ENCODE results near the gene PCMTD2. TPM values are rescaled to one million over a fixed set of nuclear protein-coding genes. Genes with fewer than 3 reads are reported as not detected.

The PCMTD2 gene
- total RNA-seq, 2 experiments from 2014 or later = 68.5 to 76.5 TPM

DNA sequence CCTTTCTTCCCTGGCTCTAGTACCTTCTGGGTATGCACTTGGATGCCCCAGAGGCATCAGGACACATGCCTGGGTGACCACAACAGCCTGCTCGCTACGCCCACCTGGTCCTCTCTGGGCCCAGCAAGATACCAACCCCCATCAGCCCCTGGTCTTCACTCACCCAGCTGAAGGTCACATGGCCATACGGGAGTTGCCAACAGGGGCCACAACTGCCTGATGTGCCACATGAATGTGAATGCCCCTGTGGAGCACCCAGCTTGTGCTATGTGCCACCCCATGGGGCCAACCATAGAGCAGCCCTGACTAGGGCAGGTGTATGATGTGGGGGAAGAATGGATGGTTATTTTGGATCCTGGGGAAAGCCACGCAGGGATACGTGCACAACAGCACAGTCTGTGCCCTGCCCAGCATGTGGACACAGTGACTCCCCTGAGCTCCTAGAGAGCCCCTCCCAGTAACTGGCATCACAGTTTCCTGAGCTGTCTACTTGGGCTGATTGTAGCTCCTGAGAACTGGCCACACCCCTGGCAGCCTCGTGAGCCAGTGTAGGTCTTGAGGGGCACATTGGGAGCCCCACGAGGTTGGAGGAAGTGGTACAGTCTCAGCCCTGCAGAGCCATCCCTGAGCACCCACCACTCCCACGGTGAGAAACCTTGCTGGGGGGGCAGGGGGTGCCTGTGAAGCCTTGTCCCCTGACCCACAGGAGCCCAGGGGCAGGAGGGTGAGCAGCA, 10.5 kb upstream of the PCMTD2 start:
- peaks cover 21% of the 10 kb centered on the region for H3K27me3 Mint-ChIP-seq
- Histone ChIP-seq H3K9me3 (ENCODE audit: control insufficient read depth in 1 of 2, insufficient read depth in 1 of 2, low read length in 2 of 2) (no peaks in the 10 kb centered on the region), H3K27ac (ENCODE audit: low read depth in 1 of 2, low read length in 2 of 2) (no peak overlapping the region), H3K4me1 (ENCODE audit: insufficient read depth, low read length) (peaks cover 7% of the 10 kb centered on the region), H3K36me3 (ENCODE audit: insufficient read depth, low read length) (no peaks in the 10 kb centered on the region), H3K4me3 (ENCODE audit: low read length) (no peak overlapping the region), H3K27me3 (ENCODE audit: control insufficient read depth in 1 of 2, insufficient read depth in 2 of 2, low read length in 2 of 2) (peaks cover 7 to 11% of the 10 kb centered on the region in 2 experiments)
- ChIA-PET CTCF (no interaction called here), POLR2A (interaction anchor here (1.8 kb wide), 1 partner anchor 11 kb away, joined by 7 read pairs; the partner anchor contains the start of gene PCMTD2)
- ATAC-seq (ENCODE audit: poor library complexity) (peak; percentile 37), DNase-seq (peak in 1 of 14 experiments; percentile 29)
- H3K27ac Mint-ChIP-seq = no peak overlapping the region
- no peaks in the 10 kb centered on the region for H3K4me1 Mint-ChIP-seq (ENCODE audit: low read depth)
- H3K36me3 Mint-ChIP-seq (ENCODE audit: low read depth) = no peaks in the 10 kb centered on the region
- H3K4me3 Mint-ChIP-seq = no peak overlapping the region
- TF ChIP-seq, protein P1, sequence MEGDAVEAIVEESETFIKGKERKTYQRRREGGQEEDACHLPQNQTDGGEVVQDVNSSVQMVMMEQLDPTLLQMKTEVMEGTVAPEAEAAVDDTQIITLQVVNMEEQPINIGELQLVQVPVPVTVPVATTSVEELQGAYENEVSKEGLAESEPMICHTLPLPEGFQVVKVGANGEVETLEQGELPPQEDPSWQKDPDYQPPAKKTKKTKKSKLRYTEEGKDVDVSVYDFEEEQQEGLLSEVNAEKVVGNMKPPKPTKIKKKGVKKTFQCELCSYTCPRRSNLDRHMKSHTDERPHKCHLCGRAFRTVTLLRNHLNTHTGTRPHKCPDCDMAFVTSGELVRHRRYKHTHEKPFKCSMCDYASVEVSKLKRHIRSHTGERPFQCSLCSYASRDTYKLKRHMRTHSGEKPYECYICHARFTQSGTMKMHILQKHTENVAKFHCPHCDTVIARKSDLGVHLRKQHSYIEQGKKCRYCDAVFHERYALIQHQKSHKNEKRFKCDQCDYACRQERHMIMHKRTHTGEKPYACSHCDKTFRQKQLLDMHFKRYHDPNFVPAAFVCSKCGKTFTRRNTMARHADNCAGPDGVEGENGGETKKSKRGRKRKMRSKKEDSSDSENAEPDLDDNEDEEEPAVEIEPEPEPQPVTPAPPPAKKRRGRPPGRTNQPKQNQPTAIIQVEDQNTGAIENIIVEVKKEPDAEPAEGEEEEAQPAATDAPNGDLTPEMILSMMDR (IDR thresholded peaks at IDR 0.05) = no peak
- no peaks in the 10 kb centered on the region for H3K9me3 Mint-ChIP-seq
- intact Hi-C loops (cut with DNase I, micrococcal nuclease) = no loop called here

DNA sequence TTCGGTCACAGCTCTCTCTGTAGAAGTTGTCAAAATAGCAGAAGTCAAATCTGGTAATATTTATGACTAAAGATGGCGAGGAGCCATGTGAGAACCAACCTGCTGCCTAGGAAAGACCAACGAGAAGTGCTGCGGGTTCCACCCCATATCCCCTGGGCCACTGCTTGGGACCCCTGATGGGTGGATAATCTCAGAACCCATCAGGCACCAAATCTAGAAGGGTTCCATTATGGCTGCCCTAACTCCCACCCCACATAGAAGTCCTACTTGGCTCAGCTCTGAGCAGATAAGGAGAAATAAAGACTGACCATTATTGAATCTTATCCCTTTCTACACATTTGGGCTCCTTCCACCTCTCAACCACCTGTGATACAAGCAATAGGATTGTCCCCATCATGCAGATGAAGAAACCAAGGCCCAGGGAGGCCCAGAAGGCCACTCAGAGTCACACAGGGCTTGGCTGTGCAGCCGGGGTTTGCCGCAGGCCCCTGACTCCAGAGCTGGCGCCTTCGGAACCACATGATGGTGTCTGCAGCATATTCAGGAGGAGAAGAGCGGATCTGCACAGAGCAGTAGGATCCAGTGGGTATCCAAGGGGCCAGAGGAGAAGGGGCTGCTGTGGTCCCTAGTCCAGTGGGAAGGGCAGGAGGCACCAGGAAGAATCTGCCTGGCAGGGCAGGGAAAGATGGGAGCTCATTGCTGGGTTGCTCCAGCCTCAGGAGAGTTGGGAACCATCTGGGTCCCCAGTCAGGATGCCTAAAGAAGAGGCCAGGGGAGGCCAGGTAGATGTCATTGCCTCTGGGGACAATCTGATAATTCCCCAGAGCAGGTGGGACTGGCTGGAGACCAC, 9.6 kb upstream of the PCMTD2 start:
- CTCF ChIA-PET = no interaction called here
- H3K4me1 Mint-ChIP-seq (ENCODE audit: low read depth) = no peaks in the 10 kb centered on the region
- ATAC-seq (ENCODE audit: poor library complexity) = no peak

DNA sequence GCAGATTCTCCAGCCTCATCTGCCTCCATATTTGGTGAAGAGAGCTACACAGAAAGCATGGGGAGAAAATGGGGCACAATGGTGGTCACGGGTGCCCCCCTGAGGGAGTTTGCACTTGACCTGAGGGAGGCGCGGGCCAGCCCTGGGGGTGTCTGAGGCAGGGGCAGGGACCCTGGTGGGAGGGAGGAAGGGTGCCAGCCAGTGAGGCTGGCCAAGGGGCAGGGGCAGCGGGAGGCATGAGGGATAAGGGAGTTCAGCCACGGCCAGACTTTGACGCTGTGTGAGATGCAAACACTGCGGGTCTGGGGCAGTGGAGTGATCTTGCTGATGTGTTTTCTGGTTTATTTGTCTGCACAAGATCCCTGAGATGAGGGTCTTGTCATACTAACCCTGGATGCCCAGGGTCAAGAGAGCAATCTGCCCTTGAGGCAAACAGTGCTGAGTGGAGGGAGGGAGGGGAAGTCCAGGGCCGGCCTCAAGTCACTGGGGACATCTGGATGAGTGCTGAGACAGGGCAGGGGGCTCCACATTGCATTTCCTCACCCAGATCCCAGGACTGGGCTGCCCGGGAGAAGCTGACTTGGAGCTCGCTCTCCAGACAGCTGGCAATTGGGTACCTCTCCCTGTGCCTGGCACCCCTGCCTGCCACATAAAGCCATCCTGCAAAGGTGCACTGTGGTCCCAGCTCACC, 8.8 kb upstream of the PCMTD2 start:
- no peak overlapping the region for H3K4me3 Mint-ChIP-seq
- H3K27me3 Mint-ChIP-seq = peaks cover 21% of the 10 kb centered on the region
- no peak for DNase-seq
- no peaks in the 10 kb centered on the region for H3K36me3 ChIP-seq (ENCODE audit: insufficient read depth, low read length)
- TF ChIP-seq, protein P1 (IDR thresholded peaks at IDR 0.05) = no peak
- no peak overlapping the region for H3K4me3 ChIP-seq (ENCODE audit: low read length)
- no peaks in the 10 kb centered on the region for H3K9me3 ChIP-seq (ENCODE audit: control insufficient read depth in 1 of 2, insufficient read depth in 1 of 2, low read length in 2 of 2)
- CTCF ChIA-PET = no interaction called here
- intact Hi-C loops (cut with DNase I, micrococcal nuclease) = no loop called here
- no peaks in the 10 kb centered on the region for H3K36me3 Mint-ChIP-seq (ENCODE audit: low read depth)
- H3K4me1 Mint-ChIP-seq (ENCODE audit: low read depth) = no peaks in the 10 kb centered on the region
- no peak overlapping the region for H3K27ac ChIP-seq (ENCODE audit: low read depth in 1 of 2, low read length in 2 of 2)
- H3K27me3 ChIP-seq (ENCODE audit: control insufficient read depth in 1 of 2, insufficient read depth in 2 of 2, low read length in 2 of 2) = peaks cover 7 to 11% of the 10 kb centered on the region in 2 experiments
- peaks cover 7% of the 10 kb centered on the region for H3K4me1 ChIP-seq (ENCODE audit: insufficient read depth, low read length)
- H3K27ac Mint-ChIP-seq = no peak overlapping the region
- no peak for ATAC-seq (ENCODE audit: poor library complexity)
- no peaks in the 10 kb centered on the region for H3K9me3 Mint-ChIP-seq
- POLR2A ChIA-PET = interaction anchor here (1.8 kb wide), 1 partner anchor 9 kb away, joined by 7 read pairs; the partner anchor contains the start of gene PCMTD2

More for the DNA sequence above, 9.6 kb upstream of the PCMTD2 start:
- no peak for DNase-seq
- peaks cover 21% of the 10 kb centered on the region for H3K27me3 Mint-ChIP-seq
- TF ChIP-seq, protein P1 (IDR thresholded peaks at IDR 0.05) = no peak
- H3K9me3 Mint-ChIP-seq = no peaks in the 10 kb centered on the region
- Histone ChIP-seq H3K27ac (ENCODE audit: low read depth in 1 of 2, low read length in 2 of 2) (no peak overlapping the region), H3K4me3 (ENCODE audit: low read length) (no peak overlapping the region), H3K4me1 (ENCODE audit: insufficient read depth, low read length) (peaks cover 7% of the 10 kb centered on the region), H3K27me3 (ENCODE audit: control insufficient read depth in 1 of 2, insufficient read depth in 2 of 2, low read length in 2 of 2) (peaks cover 7 to 11% of the 10 kb centered on the region in 2 experiments), H3K9me3 (ENCODE audit: control insufficient read depth in 1 of 2, insufficient read depth in 1 of 2, low read length in 2 of 2) (no peaks in the 10 kb centered on the region), H3K36me3 (ENCODE audit: insufficient read depth, low read length) (no peaks in the 10 kb centered on the region)
- POLR2A ChIA-PET = interaction anchor here (1.8 kb wide), 1 partner anchor 10 kb away, joined by 7 read pairs; the partner anchor contains the start of gene PCMTD2
- H3K27ac Mint-ChIP-seq = no peak overlapping the region
- H3K4me3 Mint-ChIP-seq = no peak overlapping the region
- intact Hi-C loops (cut with DNase I, micrococcal nuclease) = no loop called here
- no peaks in the 10 kb centered on the region for H3K36me3 Mint-ChIP-seq (ENCODE audit: low read depth)
